ACC112 (cell line): ENCODE results near the gene FXYD7.

ENCODE experiments used
- H2AFZ ChIP-seq: fragments of 200-600 bp; sonication (generic); one replicate; pipeline ENCODE4 v1.6.0; 2017; ENCODE audit warnings: antibody characterized with exemption, low read length; ENCODE audit not compliant: unreplicated experiment
- H3K27ac ChIP-seq: fragments of 200-600 bp; sonication (generic); 2 replicates; pipeline ENCODE4 v1.5.1; 2014; ENCODE audit warnings: low read depth, mild to moderate bottlenecking, antibody characterized with exemption, low read length, moderate library complexity
- H3K27me3 ChIP-seq: fragments of 200-600 bp; sonication (generic); 2 replicates; pipeline ENCODE4 v1.6.1; 2014; ENCODE audit warnings: mild to moderate bottlenecking, antibody characterized with exemption, low read length, moderate library complexity, mixed read lengths; ENCODE audit not compliant: insufficient read depth
- H3K36me3 ChIP-seq: fragments of 200-600 bp; sonication (generic); 2 replicates; pipeline ENCODE4 v1.6.1; 2016; ENCODE audit warnings: mild to moderate bottlenecking, antibody characterized with exemption, low read length, moderate library complexity, mixed read lengths; ENCODE audit not compliant: insufficient read depth
- H3K4me1 ChIP-seq: fragments of 200-600 bp; sonication (generic); one replicate; pipeline ENCODE4 v1.6.1; 2016; ENCODE audit warnings: low read length, mixed read lengths; ENCODE audit not compliant: insufficient read depth, unreplicated experiment, control insufficient read depth
- H3K4me3 ChIP-seq: fragments of 200-600 bp; sonication (generic); 2 replicates; pipeline ENCODE4 v1.5.1; 2014; ENCODE audit warnings: mild to moderate bottlenecking, low read depth, low read length
- H3K79me2 ChIP-seq: fragments of 200-600 bp; sonication (generic); one replicate; pipeline ENCODE4 v1.6.0; 2016; ENCODE audit warnings: low read length; ENCODE audit not compliant: control insufficient read depth, unreplicated experiment, insufficient read depth

The FXYD7 gene

DNA sequence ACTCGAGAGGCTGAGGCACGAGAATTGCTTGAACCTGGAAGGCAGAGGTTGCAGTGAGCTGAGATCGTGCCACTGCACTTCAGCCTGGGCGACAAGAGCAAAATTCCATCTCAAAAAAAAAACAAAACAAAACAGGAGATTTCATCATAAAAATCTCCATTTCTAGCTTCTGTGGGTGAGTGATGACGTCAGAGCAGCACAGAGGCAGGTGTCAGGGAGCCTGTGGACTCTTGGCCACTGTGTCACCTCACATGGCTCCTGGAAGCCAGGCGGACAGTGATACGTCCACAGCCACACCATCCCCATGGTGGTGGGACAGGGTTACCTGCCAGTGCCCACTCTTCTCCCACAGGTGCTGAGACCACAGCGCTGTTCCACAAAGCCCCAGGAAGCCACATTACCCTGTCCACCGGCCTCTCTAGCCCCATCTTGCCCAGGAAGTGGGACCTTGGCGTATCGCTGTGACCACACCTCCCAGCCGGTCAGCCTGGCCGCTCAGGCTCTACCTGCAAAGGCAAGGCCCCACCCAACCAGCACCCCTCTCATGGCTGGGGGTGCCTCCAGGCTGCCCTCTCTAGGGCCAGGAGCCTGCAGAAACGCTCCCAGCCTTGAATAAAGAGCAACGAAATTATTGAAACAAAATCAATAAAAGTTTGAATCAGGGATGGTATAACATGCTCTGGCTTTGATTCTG lies 29.9 kb upstream of the FXYD7 start:
- no peak overlapping the region for H2AFZ ChIP-seq
- H3K27ac ChIP-seq, result no peak overlapping the region
- no peaks in the 10 kb centered on the region for H3K79me2 ChIP-seq
- no peaks in the 10 kb centered on the region for H3K4me1 ChIP-seq
- H3K4me3 ChIP-seq, result no peak overlapping the region
- H3K36me3 ChIP-seq, result no peaks in the 10 kb centered on the region
- no peaks in the 10 kb centered on the region for H3K27me3 ChIP-seq

DNA sequence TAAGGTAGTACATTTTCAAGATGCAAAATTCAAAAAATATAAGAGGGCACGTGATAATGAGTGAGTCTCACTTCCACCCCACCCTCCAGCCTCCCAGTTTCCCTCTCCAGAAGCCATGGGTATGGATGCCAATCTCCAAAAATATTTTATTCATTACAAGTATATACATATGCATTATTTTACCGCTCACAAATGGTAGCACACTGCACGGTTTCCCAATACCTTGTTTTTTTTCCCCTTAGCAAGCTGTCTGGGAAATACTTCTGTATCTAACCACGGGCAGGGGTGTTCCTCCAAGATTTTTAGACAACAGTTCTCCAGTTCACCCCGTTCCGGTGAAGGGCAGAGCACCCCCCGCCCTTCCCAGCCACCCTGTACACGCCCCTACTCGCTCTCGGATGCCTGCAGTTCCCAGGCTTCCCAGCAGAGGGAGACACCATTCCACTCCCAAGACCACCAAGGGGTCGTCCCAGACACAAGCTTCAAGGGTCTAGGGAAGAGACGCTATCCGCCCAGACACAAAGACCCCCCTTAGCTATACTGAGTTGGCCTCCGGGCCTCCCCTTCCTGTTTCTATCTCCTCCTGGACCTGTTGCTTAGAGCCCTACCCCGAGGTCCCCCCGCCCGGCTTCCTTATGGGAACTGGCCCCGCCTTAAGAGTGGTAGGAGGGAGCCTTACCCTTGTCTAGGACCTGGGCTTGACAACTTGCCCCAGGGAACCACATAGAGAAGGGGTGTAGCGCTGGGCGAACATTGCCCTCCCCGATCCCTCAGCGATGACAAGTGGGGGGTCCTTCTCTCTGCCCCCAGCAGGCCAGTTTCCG lies 28.5 kb upstream of the FXYD7 start:
- H3K4me3 ChIP-seq, result no peak overlapping the region
- H3K4me1 ChIP-seq, result no peaks in the 10 kb centered on the region
- H3K79me2 ChIP-seq, result no peaks in the 10 kb centered on the region
- no peak overlapping the region for H2AFZ ChIP-seq
- no peaks in the 10 kb centered on the region for H3K27me3 ChIP-seq
- no peaks in the 10 kb centered on the region for H3K36me3 ChIP-seq
- H3K27ac ChIP-seq, result no peak overlapping the region

DNA sequence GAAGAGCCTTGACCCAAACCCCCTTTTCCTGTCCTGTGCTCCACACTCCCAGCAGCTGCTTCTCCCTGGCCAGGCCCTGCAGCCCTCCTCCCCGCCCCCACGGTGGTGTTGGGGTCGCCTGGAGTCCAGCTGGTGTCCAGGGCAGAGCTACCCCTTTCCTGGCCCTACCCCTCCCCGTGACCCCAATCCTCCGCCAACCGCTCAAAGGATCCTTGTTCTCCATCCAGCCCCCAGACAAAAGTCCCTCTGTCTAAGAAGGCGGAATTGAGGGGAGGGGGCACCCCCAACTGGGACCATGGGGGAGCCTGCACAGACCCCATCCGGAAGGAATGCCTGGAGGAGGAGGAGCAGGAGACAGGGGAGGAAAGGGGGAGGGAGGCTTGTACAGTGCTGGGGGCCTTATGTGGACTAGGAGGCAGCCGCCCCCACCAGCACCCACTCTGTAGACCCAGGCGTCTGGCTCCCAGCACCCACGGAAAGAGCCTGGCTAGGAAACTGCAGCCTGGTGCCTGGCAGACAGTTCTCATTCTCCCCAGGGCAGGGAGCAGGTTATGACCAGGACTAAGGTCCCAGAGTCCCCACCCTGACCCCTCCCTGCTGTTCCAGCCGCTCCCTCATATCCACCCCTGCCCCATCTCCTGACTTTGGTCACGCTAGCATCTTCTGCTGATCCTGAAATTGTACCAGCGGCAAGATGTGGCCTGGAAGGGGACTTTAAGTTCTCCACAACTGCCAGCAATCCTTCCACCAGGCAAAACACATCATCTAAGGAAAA lies 27.7 kb upstream of the FXYD7 start, which contains the start of gene FXYD3:
FXYD3 (plus strand) TSS at position 647 of the 775 bp plus-strand sequence. CDS start 3,554 bp downstream, outside the sequence.
- H3K27ac ChIP-seq, result no peak within 1 kb of the TSS
- H3K4me3 ChIP-seq, result no peak within 1 kb of the TSS
- H3K4me1 ChIP-seq, result peaks cover 3% of the 10 kb centered on the region
- no peaks in the 10 kb centered on the region for H3K36me3 ChIP-seq
- H3K27me3 ChIP-seq, result no peaks in the 10 kb centered on the region
- no peak within 1 kb of the TSS for H2AFZ ChIP-seq
- H3K79me2 ChIP-seq, result no peaks in the 10 kb centered on the region

DNA sequence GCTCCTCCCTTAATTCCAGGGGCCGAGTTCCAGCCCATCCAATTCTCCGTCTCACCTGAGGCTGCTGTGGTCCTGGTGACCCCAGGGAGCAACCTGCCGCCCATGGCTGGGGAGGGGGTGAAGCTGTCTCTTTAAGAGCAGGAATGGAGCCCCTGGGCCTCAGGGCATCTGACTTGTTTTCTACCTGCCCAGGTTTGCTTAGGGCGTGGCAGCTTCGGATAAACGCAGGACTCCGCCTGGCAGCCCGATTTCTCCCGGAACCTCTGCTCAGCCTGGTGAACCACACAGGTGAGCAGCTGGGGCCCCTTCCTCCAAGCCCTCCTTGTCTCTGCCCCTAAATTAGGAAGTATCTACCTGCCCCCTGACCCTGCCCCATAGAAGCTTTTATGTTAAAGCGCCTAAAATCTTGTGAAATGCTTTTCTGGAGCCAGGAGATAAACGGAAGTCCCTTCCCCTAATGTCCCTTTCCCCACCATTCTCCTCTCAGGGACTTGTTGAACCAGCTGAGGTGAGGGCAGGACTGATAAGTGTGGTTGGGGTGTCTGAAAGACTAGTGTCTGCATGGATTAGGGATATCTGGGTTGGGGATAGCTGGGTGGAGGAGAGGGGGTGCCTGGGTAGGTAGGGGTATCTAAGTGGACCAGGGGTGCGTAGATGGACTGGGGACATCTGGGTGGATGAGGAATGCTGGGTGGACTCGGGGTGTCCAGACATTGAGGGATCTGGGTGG lies 26.8 kb upstream of the FXYD7 start:
- no peak overlapping the region for H3K4me3 ChIP-seq
- H3K36me3 ChIP-seq, result no peaks in the 10 kb centered on the region
- H3K27ac ChIP-seq, result no peak overlapping the region
- peaks cover 12% of the 10 kb centered on the region for H3K4me1 ChIP-seq
- H2AFZ ChIP-seq, result no peak overlapping the region
- H3K27me3 ChIP-seq, result no peaks in the 10 kb centered on the region
- H3K79me2 ChIP-seq, result no peaks in the 10 kb centered on the region

DNA sequence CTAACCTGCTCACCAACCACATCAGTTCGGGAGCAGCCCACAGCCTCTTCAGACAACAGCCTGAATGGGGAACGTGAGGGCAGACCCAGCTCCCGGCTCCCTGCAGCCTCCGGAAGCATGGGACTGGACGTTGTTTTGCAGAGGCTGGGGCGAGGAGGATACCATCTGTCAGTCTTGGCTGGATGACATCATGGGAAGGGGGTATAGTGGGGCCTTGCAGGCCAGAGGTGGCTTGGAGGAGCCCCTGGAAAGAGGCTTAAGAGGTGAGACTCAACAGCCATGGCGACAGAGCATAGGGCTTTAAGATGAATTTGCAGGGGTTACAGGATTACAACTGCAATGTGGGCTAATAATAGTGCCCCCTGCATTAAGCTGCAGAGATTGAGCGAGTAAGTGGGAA lies 25.9 kb upstream of the FXYD7 start:
- Histone ChIP-seq H2AFZ (no peak overlapping the region), H3K27ac (no peak overlapping the region), H3K79me2 (no peaks in the 10 kb centered on the region), H3K27me3 (no peaks in the 10 kb centered on the region), H3K4me1 (peaks cover 17% of the 10 kb centered on the region), H3K36me3 (no peaks in the 10 kb centered on the region), H3K4me3 (no peak overlapping the region)

DNA sequence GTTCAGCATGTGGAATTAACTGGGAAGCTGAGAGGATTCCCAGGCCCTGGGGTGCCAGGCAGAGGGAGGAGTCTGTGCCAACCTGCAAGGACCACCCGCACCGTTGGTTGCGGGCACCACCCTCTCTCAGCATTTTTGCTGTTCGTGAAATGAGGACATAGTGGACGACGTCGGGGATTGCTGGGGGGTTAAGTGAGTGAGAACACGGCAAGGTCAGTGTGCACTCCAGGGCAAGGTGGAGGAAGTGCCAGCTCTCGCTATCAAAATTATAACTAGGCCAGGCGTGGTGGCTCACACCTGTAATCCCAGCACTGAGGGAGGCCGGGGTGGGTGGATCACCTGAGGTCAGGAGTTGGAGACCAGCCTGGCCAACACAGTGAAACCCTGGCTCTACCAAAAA lies 25.3 kb upstream of the FXYD7 start:
- H3K27ac ChIP-seq, result no peak overlapping the region
- H3K4me1 ChIP-seq, result peaks cover 21% of the 10 kb centered on the region
- H3K79me2 ChIP-seq, result no peaks in the 10 kb centered on the region
- no peaks in the 10 kb centered on the region for H3K27me3 ChIP-seq
- no peak overlapping the region for H2AFZ ChIP-seq
- no peak overlapping the region for H3K4me3 ChIP-seq
- H3K36me3 ChIP-seq, result no peaks in the 10 kb centered on the region

DNA sequence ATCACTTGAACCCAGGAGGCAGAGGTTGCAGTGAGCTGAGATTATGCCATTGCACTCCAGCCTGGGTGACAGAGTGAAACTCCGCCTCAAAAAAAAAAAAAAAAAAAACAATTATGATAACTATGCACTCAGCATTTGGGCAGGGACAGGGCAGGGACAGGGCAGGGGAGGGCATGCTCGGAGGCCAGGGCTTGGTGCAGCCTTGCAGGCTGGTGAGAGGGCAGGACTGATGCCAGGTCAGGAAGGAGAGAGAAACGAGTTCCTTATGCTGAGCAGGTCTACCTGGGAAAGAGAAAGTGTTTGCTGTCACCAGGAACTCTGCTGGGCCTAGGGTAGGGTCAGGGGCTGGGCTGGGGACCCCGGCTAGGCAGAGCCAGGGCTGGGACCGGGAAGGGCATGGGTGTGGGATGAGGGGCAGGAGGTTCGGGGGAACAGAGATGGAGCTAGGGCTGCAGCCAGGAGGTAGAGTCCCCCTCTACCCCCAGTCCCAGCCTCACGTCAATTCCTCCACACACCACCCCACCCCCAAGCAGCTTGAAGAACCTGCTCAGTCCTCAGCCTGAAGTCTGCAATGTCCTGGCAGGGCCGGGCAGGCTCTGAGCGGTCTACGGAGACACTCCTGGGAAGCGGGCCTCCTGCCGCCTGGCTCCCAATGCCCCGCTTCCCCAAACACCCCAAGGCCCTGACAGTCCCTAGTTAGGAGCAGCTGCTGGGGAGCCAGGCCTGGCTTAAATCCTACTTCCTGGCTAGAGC lies 24.6 kb upstream of the FXYD7 start:
- Histone ChIP-seq H2AFZ (no peak overlapping the region), H3K4me1 (peaks cover 28% of the 10 kb centered on the region), H3K79me2 (no peaks in the 10 kb centered on the region), H3K36me3 (no peaks in the 10 kb centered on the region), H3K4me3 (no peak overlapping the region), H3K27me3 (no peaks in the 10 kb centered on the region), H3K27ac (no peak overlapping the region)

DNA sequence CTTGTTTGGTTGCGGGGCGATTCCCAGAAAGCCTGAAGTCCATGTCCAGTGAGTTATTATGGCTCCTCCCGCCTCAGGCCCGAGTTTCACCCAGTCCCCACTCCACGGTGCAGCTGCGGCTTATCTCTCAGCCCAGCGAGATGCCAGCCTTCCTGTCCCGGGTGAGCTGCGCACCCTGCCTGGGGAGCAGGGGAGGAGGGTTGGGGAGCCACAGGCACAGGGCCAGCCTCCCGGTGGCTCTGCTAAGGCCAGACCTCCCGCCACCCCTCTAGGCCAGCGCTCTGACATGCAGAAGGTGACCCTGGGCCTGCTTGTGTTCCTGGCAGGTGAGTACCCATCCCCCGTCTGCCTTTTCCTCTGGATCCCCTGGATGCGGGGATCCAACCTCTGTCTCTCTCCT lies 24.0 kb upstream of the FXYD7 start:
- no peak overlapping the region for H2AFZ ChIP-seq
- H3K79me2 ChIP-seq, result no peaks in the 10 kb centered on the region
- no peak overlapping the region for H3K27ac ChIP-seq
- no peaks in the 10 kb centered on the region for H3K36me3 ChIP-seq
- peaks cover 31% of the 10 kb centered on the region for H3K4me1 ChIP-seq
- no peak overlapping the region for H3K4me3 ChIP-seq
- H3K27me3 ChIP-seq, result no peaks in the 10 kb centered on the region

DNA sequence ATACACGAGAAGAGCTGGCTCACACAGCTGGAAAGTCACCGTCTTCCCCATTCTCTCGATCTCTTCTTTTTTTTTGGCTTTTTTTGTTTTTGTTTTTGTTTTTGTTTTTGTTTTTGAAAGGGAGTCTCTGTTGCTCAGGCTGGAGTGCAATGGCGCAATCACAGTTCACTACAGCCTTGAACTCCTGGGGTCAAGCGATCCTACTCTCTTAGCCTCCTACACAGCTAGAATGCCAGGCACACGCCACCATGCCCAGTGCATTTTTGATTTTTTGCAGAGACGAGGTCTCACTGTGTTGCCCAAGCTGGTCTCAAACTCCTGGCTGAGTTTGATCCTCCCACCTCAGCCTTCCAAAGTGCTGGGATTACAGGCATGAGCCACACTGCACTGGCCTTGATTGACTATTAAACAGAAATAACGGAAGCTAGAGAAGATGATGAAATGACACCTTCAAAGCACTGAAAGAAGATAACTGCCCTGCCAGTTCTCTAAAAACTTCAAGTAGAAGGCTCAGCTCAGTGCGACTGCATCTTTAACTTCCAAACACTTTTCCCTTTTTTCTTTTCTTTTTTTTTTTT lies 23.4 kb upstream of the FXYD7 start:
- no peaks in the 10 kb centered on the region for H3K79me2 ChIP-seq
- no peaks in the 10 kb centered on the region for H3K36me3 ChIP-seq
- H3K4me3 ChIP-seq, result no peak overlapping the region
- no peak overlapping the region for H2AFZ ChIP-seq
- H3K4me1 ChIP-seq, result peaks cover 31% of the 10 kb centered on the region
- H3K27ac ChIP-seq, result no peak overlapping the region
- H3K27me3 ChIP-seq, result no peaks in the 10 kb centered on the region
